ENCODE results near the gene USP34.

DNA sequence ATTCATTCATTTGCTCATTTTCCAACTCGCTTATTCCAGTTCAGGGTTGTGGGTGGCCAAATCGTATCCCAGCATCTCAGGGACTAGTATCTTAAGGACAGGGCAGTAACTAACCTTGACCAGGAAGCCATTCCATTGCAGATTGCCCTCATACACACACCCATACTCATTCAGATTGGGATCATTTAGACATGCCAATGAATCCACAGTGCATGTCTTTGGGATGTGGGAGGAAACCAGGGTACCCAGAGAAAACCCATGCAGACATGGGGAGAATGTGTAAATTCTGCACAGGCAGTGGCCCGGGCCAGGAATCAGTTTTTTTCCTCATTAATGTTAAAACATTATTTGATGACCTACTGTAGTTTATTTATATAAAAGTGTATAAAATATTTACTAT, 150.7 kb downstream of the USP34 start:
- TF ChIP-seq, protein P1, sequence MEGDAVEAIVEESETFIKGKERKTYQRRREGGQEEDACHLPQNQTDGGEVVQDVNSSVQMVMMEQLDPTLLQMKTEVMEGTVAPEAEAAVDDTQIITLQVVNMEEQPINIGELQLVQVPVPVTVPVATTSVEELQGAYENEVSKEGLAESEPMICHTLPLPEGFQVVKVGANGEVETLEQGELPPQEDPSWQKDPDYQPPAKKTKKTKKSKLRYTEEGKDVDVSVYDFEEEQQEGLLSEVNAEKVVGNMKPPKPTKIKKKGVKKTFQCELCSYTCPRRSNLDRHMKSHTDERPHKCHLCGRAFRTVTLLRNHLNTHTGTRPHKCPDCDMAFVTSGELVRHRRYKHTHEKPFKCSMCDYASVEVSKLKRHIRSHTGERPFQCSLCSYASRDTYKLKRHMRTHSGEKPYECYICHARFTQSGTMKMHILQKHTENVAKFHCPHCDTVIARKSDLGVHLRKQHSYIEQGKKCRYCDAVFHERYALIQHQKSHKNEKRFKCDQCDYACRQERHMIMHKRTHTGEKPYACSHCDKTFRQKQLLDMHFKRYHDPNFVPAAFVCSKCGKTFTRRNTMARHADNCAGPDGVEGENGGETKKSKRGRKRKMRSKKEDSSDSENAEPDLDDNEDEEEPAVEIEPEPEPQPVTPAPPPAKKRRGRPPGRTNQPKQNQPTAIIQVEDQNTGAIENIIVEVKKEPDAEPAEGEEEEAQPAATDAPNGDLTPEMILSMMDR (conservative IDR thresholded peaks at IDR 0.05 in 1 of 2, IDR thresholded peaks at IDR 0.05 in 1 of 2; ENCODE audit: extremely low read depth in 1 of 2, insufficient read depth in 1 of 2, low read depth in 1 of 2, low read length in 2 of 2) = no peak
- no peak for TF ChIP-seq EZH2 (IDR thresholded peaks at IDR 0.05; ENCODE audit: borderline replicate concordance, low read length)

Data from mammary epithelial cell (primary cell).